ENCODE measurements around the gene ZNF821. TPM values are rescaled to one million over a fixed set of nuclear protein-coding genes. Genes with fewer than 3 reads are reported as not detected.
"Not testable (repeated sequence)": the region's sequence is repeated elsewhere in the genome, so short reads cannot be mapped to it uniquely, and the experiment has no call there.

ZNF821 gene
- total RNA-seq, 1 donor from 2014 or later: 6.7 TPM

DNA sequence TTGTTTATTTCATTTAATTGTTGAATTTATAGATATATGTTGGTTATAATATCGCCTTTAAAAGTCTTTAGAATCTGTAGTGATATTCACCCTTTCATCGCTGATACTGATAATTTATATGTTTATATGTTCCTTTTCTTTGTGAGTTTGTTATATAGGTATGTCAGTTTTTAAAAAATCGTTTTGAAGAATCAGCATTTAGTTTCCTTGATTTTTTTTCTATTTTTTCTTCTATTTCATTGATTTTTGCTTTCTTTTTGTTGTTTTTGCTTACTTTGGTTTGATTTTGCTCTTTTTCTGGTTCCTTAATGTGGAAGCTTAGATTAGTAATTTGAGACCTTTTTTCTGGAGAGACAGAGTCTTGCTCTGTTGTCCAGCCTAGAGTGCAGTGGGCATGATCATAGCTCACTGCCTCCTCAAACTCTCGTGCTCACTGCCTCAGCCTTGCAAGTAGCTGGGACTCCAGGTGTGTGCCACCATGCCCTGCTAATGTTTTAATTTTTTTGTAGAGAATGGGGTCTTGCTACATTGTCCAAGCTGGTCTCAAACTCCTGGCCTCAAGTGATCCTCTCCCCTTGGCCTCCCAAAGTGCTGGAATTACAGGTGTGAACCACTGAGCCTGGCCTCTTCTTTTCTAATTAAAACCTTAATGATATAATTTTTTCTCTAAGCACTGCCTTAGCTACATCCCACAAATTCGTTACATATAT lies 18.8 kb upstream of the ZNF821 start:
- no peak for DNase-seq (ENCODE audit: low spot score)

DNA sequence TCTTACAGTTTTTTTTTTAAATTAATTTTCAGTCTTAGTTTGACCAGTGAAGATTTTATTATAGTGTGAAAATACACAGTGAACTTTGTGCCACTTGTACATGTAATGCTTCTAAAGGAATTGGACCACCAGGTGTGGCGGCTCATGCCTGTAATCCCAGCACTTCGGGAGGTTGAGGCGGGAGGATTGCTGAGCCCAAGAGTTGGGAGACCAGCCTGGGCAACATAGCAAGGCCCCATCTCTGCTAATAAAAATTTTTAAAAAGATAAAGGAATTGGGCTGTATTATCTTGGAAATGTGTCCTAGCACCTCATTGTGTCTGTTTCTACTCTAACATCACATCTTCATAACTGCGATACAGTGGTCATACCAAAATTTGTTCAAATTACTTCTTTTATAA lies 15.2 kb upstream of the ZNF821 start:
- no peak for DNase-seq (ENCODE audit: low spot score)

DNA sequence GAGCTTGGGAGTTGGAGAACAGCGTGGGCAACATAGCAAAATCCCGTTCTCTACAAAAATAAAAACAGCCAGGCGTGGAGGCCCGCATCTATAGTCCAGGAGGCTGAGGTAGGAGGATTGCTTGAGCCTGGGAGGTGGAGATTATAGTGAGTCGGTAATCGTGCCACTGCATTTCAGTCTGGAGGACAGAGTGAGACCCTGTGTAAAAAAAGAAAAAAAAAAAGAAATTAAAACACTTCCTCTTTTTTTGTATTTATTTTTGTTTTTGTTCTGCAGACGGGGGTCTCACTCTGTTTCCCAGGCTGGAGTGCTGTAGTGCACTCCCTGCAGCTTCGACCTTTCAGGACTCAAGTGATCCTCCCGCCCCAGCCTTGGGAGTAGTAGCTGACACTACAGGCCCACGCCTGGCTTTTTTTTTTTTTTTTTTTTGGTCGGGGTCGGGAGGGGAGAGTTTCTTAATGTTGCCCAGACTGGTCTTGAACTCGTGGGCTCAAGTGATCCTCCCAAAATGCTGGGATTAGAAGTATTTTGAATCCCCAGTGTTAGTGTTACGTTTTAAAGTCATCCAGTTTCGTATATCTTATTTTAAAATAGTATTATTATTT lies 12.9 kb upstream of the ZNF821 start:
- DNase-seq (ENCODE audit: low spot score): no peak

DNA sequence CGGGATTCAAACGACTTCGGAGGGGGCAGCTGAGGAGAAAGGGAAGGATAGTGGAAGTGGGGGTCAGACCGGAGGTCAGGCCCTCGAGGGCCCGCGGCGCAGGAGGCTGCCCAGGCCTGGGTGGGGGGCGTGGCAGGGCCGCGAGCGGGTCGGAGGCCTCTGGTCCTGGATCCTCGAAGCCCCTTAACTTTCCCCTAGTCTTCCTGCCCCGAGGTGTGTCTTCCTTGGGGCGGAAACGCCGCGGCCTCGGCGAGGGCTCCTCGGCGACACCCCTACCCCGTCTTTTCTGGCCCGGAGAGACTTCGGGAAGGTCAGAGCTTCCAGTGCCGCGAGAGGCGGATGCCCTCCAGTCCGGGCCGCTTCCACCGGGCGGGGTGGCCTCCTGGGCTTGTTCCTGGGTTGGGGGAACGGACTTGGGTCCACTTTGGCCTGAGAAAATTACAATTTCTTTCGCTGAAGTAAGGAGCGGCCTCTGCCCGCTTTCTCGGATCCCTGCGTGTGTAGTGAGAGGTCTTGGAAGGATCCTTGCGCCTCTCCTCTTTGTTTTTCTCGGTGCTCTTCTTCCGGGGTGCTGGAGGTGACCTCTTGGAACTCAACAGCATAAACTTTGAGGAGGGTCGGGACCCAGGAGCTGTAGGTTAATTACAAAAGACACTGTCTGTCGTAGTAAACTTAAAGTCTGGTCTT lies 11.8 kb upstream of the ZNF821 start:
- DNase-seq (ENCODE audit: low spot score): no peak

DNA sequence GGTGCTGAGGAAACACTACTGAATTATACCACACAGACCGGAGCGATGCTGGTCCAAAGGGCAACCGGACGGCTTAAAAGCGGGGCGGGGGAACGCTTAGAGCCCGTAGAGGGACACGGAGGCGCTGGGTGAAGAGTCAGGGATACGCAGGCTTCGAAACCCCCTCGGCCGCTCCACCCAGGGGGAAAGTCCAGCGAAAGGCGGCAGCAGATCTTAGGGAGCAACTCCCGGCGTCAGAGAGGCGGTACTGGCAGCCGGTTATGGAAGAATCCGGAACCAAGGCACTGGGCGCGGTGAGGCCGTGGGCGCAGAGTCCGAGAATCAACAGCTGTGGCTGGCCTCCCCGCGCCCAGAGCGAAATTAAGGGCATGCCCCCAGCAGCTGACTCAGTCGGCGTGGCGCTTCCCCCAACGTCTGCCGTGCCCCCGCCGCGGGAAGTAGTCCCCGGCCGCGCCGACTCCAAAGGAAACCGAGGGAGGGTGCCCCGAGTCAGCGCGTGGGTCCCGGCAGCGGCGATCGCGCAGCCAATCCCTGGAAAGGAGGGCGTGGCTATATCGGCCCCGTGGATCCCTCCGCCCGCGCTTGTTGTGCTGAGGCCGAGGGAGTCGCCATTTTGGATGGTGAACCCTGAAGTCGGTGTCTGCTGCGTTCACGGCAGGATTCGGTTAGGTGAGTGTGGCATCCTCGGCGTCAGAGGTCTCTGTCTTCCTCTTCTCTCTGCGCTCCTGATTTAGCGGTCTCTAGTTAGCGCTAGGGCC lies 11.1 kb upstream of the ZNF821 start, which contains the start of gene IST1:
TSS of gene IST1 (plus strand) at position 611 of the 758 bp plus-strand sequence. CDS start 20,110 bp downstream, outside the sequence.
- peak; percentile 100 for DNase-seq (ENCODE audit: low spot score)

DNA sequence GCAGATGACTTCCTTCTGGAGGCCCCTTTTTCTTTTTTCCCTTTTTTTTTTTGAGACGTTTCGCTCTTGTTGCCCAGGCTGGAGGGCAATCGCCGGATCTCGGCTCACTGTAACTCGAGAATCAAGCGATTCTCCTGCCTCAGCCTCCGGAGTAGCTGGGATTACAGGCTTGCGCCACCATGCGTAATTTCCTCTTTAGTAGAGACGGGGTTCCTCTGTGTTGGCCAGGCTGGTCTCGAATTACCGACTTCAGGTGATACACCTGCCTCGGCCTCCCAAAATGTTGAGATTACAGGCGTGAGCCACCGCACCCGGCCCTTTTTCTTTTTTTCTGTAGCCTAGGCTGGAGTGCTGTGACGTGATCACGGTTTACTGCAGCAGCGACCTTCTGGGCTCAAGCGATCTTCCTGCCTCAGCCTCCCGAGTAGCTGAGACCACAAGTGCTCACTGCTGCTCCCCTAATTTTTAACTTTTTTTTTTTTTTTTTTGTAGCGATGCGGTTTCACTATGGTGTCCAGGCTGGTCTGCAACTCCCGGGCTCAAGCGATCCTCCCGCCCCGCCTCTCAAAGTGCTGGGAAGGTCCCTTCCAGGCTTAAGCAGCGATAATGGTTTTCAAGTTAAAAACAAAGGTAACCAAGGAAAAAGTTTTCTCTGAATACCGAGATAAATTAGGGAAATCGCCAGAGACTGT lies 10.4 kb upstream of the ZNF821 start:
- DNase-seq (ENCODE audit: low spot score): no peak

DNA sequence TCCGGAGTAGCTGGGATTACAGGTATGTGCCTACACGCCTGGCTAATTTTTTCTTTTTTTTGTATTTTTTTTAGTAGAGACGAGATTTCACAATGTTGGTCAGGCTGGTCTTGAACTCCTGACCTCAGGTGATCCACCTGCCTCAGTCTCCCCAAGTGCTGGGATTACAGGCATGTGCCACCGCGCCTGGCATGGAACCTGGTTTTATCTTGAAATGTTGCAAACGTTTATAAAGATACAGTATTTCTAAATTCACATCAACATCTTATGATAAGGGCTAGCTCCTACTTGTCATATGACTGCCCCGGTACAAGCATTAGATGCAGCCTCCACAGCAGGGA lies 9.9 kb upstream of the ZNF821 start:
- no peak for DNase-seq (ENCODE audit: low spot score)

DNA sequence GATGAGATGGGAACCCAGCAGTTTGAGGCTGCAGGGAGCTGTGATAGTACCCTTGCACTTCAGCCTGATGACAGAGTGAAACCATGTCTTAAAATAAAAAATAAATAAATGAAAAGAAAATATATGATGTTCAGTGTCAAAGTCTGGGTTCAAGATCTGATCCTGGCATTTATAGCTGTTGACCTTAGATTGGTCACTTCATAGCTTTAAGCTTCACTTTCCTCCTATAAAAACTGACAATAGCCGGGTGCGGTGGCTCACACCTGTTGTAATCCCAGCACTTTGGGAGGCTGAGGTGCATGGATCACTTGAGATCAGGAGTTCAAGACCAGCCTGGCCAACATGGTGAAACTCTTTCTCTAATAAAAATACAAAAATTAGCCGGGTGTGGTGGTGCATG lies 5.2 kb upstream of the ZNF821 start:
- no peak for DNase-seq (ENCODE audit: low spot score)

DNA sequence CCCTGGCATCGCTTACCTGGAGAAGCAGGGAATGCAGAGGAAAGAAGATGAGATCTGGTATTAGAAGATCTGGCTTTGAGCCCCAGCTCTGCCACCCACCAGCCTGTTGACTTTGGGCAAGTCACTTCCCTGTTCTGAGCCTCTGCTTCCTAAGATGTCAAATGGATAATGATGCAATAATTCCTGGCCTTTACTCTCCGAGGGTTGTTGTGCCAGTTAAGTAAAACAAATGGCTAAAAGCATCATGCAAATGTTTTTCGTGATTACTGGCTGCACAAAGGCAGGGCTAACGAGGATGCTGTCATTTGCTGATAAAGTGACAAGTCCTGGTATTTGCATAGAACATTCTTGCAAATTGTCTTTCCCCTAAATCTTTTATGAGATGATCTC lies 1.3 kb upstream of the ZNF821 start:
- no peak for DNase-seq (ENCODE audit: low spot score)

DNA sequence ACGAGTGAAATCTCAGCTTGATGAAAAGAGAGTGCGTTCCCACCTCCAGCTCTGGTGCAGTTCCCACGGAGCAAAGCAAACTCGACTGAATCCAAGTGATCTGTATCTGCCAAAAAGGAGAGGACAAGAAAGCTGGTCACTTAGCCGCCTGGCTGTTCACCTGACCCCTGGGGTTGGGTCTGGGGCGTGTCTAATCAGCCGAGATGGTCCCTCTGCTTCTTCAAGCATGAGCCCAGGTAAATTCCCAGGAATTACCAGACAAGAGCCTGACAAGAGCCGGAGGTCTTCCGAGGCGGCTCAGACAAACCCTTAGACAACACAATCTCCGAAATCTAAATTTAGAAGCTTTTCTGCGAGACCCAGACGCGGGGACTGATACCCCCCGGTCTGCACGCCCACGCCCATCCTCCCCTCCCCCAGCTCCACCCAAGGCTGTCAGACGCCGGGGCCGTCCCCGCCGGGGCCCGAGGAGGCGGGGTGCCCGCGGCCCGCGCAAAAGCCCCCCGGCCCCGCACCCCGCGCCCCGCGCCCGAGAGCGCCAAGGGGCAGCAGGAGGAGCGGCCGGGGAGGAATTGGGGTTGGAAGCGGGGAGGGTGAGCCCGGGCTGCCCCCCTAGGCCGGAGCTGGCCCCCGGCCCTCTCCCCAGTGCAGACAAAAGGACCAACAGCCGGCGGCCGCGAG lies 674 bp downstream of the ZNF821 start:
- no peak for DNase-seq (ENCODE audit: low spot score)

DNA sequence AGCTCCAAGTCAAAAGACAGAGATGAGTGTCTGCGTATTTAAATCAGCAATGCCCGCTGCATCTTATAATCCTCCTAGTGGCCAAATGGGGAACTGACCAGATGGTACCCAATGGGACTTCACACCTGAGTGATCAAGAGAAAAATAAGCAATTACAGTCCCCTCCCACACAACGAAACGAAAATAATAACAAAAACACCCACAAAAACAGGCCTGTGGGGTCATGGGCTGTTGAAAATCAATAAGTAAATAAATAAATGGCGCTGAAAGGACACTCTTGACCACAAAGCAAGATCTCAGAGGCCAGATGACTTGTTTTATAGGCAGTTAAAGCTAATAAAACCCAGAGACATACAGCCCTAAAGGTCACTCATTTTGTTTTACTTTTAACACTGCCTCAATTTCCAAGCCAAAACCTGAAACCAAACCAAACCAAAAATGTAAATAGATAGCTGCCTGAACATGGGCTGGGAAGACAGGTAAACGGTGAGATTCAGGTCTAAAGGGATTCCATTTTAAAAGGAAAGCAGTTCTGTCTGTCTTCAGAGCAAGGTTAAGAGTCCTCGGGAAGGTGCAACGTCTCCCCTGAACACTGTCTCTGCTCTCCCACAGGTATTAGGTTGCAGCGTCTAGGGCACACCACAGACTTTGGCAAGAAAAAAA lies 1.3 kb downstream of the ZNF821 start:
- DNase-seq (ENCODE audit: low spot score): no peak

DNA sequence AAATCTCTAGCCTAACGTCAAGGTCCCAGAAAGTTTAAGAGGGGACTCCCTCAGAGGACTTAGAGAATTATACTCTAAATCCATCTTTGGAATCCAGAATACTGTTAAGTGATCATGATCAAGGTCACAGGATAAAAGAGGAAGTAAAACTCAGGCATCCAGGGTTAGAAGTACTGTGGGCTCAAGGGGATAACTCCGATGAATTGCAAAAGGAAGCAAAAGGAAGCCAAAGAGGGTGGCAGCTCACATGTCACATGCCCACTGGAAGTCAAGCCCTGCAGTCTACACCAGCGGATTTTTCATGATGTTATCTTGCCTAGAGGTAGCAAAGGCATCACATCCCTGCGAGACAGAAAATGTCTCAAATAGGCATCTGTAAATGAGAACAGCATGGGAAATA lies 3.8 kb downstream of the ZNF821 start:
- DNase-seq (ENCODE audit: low spot score): no peak

DNA sequence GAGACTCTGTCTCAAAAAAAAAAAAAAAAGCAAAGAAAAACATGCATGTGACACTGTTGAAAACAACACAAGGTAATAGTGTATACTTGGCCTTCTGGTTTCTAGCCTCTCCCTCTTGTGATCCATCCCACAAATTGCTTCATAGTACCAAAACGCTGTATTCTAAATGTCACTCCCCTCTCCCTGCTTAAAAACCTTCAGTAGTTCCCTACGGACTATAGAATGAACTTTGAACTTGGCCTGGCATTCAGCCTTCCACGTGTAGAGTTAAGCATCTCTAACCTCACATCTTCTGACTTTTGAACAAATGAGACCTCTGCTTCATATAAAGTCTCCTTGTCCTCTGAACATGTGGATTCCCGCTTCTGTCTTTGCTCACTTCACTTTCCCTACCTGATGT lies 5.1 kb downstream of the ZNF821 start:
- no peak for DNase-seq (ENCODE audit: low spot score)

DNA sequence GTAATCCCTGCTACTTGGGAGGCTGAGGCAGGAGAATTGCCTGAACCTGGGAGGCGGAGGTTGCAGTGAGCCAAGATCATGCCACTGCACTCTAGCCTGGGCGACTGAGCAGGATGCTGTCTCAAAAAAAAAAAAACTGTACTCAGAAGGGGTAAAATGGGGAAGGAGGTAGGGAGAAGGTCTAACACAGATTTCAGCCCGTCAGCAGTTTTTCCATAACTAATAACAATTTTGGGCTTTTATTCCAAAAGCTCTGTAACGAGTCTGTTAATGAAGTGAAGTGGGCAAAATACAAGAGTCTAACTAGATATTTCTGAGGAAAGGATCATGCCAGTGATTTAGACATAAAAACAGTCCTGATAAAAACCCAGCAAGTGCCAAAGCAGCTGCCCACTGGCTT lies 10.8 kb downstream of the ZNF821 start:
- no peak for DNase-seq (ENCODE audit: low spot score)

DNA sequence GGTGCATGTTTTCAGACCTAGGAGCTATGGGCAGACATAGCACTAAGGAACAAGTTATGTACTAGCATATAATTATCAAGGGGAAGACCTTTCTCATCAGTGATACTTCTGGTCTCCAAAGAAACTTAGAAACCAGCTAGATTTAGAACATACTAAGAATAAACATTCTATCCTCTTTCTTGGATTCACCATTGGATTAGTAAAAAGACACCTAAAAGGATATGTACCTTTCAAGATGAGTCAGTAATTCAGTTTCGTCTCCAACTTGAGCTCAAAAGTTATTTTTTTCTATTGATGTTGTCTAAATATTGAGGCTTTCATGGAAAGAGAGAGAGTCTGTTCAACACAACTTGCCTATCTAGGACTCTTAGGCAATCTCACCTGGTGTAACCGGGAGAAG lies 13.2 kb downstream of the ZNF821 start:
- no peak for DNase-seq (ENCODE audit: low spot score)

DNA sequence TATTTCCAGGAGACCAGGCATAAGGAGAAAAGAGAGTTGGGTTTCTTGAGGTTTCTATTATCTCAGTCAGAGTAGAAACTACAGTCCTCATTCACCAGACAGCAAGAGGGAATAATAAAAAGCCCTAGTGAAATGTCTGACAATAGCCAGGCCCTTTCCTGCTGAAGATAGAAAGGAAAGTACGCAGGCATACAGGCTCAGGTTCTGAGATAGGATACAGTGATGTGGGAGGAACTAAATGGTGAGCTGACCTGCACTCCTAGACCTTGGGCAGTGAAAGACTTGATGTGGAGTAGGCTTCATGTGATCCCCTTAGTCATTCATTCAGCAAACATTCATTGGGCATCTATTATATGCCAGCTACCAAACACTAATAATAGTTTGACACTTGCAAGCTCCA lies 14.9 kb downstream of the ZNF821 start:
- DNase-seq (ENCODE audit: low spot score): no peak

DNA sequence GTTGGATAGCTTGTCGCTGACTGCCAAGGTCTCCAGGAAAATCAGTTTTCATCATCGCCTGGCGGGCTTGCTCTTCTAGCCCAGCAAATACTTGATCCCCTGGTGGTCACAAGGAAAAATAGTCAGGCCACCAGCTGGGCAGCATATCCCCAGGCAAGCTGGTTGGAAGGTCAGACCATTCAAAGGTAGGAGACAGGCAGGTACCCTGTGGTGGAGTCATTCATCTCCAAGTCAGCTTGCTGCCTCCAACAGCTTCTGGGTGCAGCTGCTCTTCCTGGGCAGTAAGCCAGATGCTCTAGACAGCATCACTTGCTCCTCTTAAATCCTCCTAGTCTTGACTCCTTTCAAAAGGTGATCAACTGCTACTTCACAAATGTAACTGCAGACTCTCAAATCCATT lies 16.0 kb downstream of the ZNF821 start:
- DNase-seq (ENCODE audit: low spot score): no peak

DNA sequence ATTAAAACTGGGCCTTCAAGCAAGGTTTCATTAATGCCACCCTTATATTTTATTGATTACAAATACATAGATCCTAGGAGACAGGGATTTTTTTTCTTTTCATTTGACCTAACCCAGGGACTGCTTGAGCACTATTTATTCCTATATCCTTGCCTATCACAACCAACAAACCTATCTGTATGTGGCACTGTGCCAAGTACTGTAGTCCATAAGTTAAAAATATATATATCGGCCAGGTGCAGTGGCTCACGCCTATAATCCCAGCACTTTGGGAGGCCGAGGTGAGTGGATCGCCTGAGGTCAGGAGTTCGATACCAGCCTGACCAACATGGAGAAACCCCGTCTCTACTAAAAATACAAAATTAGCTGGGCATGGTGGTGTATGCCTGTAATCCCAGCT lies 16.8 kb downstream of the ZNF821 start:
- DNase-seq (ENCODE audit: low spot score): not testable (repeated sequence)

DNA sequence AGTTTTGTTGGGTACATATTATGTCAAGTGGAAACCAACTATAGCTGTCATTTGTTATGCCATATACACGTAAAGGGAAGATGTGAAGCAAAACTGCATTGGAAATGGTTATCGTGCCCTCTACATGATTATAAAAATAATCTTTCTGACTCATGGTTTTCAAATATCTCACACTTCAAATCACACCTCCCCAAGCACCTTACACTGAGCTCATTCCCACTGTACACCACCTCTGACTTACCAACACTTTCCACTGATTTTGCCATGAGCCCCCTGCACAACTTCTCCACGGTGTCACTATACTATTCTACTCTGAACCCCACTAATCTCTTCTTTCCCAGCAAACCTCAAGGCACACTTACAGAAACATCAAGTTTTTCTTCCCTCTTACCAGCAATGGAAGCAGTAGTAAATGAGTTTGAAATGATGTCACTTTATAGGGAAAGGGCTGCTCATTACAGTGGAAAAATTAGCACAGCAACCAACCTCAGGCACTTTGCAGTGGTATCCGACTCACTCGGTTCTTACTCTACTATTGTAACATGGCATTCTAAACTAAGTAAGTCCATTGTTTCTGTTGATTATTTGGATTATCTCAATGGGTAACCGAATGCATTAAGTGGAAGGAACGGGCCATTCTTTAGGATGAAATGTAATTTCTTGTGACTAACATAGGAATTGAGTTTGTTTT lies 18.7 kb downstream of the ZNF821 start:
- no peak for DNase-seq (ENCODE audit: low spot score)

DNA sequence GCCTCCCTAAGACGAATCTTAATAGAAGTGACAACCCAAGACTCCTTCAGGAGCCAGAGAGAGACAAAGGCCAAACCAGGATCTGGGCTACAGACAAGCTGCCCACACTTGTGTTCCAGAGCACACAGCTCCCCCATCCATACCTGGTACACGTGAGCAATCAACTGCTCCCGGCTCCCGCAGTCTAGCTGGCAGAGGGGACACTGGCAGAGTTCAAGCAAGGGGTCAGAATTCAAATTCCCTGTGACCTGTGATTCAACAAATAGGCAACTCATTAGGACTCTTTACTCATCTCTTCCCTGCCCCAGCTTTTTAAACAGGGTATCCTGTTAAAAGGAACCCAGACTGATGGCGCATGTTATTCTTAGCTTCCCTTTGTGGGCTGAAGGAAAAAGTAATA lies 20.0 kb downstream of the ZNF821 start:
- no peak for DNase-seq (ENCODE audit: low spot score)
